Skin epidermis (tissue), 12 donors: Measurements from ENCODE around the gene ZC3H12C.

Experiments used
- H3K27ac ChIP-seq, 21 experiments: fragments of 200-600 bp; sonication (generic) in 11 of 21; one replicate each; pipeline ENCODE4 v1.5.0; 2020; ENCODE audit warnings: mild to moderate bottlenecking in 3 of 21, inconsistent platforms in 2 of 21, moderate library complexity in 2 of 21
- H3K4me3 ChIP-seq, 7 experiments: fragments of 200-600 bp; sonication (generic) in 2 of 7; one replicate each; pipeline ENCODE4 v1.5.0; 2020; ENCODE audit warnings: inconsistent platforms in 2 of 7, mild to moderate bottlenecking in 2 of 7, moderate library complexity in 1 of 7

ZC3H12C gene

GRCh38 chr11:110131386-110132123, 38.4 kb downstream of the ZC3H12C start:
- H3K27ac ChIP-seq, result no peak overlapping the region
- no peak overlapping the region for H3K4me3 ChIP-seq

DNA sequence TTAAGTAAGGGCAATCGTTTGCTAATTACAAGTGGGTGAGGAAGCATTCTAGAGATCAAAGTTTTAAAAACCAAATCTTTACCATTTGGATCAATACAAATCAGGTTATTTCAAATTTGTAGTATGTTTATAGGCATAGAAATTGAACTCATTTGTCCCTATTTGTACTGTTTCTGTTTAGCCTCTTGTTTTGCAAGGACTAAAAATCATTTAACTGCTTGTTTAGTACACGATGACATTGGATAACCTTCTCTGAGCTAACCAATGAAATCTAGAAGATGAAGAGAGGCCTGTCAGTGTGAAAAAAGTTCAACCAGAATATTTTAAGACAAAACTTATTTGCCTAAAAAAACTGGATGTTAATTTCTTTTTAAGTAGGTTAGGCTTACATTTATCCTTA, 40.0 kb downstream of the ZC3H12C start:
- H3K27ac ChIP-seq, result no peak overlapping the region
- H3K4me3 ChIP-seq, result no peak overlapping the region

DNA sequence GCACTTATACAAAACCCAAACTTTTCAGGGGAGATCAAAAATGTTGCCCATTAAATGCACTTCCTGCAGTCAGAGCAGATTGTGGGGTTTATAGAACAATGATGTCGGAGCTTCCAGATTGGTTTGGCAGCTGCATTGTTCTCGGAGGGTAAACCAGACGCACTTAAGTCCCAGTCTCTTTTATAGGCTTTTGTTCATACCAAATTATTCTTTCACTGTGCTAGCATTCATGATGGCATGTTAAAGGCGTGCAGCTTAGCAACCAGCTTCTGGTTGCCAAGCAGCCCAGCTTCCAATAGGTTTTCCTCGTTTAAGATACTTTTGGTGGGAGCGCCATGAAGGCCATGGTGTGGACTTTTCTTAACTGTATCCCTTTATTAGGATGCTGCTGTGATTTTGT, 40.9 kb downstream of the ZC3H12C start:
- H3K4me3 ChIP-seq, result no peak overlapping the region
- no peak overlapping the region for H3K27ac ChIP-seq

- Histone ChIP-seq H3K4me3 (no peak overlapping the region), H3K27ac (no peak overlapping the region)
These were observed 48.6 kb downstream of the ZC3H12C start for GRCh38 chr11:110141812-110142211.

- Histone ChIP-seq H3K4me3 (no peak overlapping the region), H3K27ac (no peak overlapping the region)
These were observed 54.9 kb downstream of the ZC3H12C start for GRCh38 chr11:110147962-110148709.

DNA sequence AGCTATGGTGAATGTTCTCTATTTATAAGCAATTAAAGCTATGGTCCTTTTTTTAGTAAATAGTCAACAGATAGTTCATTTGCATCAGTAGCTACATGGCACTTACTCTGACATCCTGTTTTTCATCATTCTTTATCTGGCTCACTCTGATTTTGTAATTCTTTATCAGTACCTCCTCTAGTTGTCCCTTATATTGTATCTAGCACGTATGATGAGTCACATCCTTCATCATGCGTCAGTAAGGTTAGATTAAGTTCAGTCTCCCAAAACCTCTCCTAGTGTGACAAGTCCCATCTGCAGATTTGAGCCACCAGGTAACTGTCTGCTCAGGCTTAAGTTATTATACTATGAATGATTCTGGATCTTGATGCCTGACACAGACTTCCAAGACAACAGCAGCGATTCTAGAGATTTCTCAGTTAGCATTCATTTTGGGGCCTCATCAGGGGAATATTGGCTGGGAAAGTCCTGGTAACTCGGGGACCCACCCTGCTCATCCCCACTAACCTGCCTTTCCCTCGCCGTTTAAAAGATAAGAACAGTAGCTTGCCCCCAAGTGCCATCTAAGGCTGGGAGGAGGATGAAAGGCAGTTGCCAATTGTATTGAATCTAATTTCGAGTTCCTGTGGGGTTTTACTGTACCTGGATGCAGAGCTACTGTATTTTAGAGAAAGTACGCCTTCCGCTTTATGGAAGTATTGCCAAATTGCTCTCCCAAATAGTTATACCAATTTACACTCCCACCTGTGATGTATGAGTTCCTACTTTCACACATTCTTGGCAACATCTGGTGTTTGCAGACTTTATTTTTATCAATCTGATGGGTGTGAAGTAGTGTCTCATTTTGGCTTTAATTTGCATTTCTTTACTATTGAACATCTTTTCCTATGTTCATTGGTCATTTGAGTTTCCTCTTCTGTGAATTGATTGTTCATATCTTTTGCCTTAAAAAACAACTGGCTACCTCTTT, 55.9 kb downstream of the ZC3H12C start:
- Histone ChIP-seq H3K4me3 (no peak overlapping the region), H3K27ac (no peak overlapping the region)

- H3K27ac ChIP-seq, result no peak overlapping the region
- H3K4me3 ChIP-seq, result no peak overlapping the region
These were observed 59.0 kb downstream of the ZC3H12C start for GRCh38 chr11:110152199-110152598.

- Histone ChIP-seq H3K27ac (no peak overlapping the region), H3K4me3 (no peak overlapping the region)
These were observed 60.3 kb downstream of the ZC3H12C start for GRCh38 chr11:110153474-110153873.

GRCh38 chr11:110156503-110156902, 63.3 kb downstream of the ZC3H12C start:
- H3K27ac ChIP-seq, result no peak overlapping the region
- H3K4me3 ChIP-seq, result no peak overlapping the region

GRCh38 chr11:110158317-110159200, 65.4 kb downstream of the ZC3H12C start:
- Histone ChIP-seq H3K27ac (no peak overlapping the region), H3K4me3 (no peak overlapping the region)

- no peak overlapping the region for H3K27ac ChIP-seq
- H3K4me3 ChIP-seq, result no peak overlapping the region
These were observed 66.3 kb downstream of the ZC3H12C start for GRCh38 chr11:110159476-110159875.

- Histone ChIP-seq H3K4me3 (no peak overlapping the region), H3K27ac (no peak overlapping the region)
These were observed 66.8 kb downstream of the ZC3H12C start for GRCh38 chr11:110160016-110160415.

GRCh38 chr11:110160437-110160836, 67.2 kb downstream of the ZC3H12C start:
- no peak overlapping the region for H3K27ac ChIP-seq
- no peak overlapping the region for H3K4me3 ChIP-seq

DNA sequence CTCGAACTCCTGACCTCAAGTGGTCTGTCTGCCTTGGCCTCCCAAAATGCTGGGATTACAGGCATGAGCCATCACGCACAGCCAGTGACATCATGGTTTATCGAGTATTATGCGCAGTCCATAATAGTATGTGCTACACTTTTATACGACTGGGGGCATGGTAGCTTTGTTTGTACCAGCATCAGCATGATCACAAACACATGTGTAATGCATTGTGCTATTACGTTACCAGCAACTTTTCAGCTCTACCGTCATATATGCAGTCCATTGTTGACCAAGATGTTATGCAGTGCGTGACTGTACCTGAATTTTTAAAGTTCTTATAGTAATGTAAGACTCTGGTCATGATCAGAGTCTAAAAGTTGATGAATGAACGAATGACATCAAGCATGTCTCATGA, 67.9 kb downstream of the ZC3H12C start:
- no peak overlapping the region for H3K4me3 ChIP-seq
- H3K27ac ChIP-seq, result no peak overlapping the region

DNA sequence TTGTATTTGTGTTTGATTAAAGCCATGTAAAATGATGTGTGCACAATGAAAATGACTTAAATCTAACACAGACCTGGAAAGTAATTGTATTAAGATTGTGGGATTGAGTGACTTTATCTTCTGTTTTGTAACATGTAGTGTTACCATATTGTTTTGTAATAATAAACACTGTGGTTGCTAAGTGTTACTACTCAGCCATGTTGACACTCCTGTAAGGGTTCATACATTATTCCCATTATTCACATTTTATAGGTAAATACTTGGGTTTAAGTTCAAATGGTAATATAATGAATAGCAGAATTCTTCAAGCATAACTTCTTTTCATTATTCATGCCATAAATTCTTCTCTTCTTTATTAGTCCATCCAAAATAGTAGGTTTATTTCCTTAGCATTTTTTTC, 69.0 kb downstream of the ZC3H12C start:
- Histone ChIP-seq H3K4me3 (no peak overlapping the region), H3K27ac (no peak overlapping the region)

DNA sequence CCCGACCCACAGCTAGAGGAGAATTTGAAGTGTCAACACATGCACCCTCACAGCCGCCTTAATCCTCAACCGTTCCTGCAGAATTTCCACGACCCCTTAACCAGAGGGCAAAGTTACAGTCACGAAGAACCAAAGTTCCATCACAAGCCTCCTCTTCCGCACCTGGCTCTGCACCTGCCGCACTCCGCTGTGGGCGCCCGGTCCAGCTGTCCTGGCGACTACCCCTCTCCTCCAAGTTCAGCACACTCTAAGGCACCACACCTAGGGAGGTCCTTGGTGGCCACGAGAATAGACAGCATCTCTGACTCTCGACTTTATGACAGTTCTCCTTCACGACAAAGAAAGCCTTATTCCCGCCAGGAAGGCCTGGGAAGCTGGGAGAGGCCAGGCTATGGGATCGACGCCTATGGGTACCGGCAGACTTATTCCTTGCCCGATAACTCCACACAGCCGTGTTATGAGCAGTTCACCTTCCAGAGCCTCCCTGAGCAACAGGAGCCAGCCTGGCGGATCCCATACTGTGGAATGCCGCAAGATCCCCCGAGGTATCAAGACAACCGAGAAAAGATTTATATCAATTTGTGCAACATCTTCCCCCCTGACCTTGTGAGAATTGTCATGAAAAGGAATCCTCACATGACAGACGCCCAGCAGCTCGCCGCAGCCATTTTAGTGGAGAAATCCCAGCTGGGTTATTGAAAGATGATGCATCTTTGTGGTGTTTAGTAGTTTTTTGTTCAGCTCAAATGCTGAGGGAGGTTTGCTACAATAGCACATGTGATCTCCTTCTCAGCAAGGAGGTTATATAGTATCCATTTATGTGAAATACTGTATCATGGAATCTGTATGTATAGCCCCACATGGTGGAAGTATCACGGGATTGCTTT, 72.1 kb downstream of the ZC3H12C start:
- H3K27ac ChIP-seq, result no peak overlapping the region

DNA sequence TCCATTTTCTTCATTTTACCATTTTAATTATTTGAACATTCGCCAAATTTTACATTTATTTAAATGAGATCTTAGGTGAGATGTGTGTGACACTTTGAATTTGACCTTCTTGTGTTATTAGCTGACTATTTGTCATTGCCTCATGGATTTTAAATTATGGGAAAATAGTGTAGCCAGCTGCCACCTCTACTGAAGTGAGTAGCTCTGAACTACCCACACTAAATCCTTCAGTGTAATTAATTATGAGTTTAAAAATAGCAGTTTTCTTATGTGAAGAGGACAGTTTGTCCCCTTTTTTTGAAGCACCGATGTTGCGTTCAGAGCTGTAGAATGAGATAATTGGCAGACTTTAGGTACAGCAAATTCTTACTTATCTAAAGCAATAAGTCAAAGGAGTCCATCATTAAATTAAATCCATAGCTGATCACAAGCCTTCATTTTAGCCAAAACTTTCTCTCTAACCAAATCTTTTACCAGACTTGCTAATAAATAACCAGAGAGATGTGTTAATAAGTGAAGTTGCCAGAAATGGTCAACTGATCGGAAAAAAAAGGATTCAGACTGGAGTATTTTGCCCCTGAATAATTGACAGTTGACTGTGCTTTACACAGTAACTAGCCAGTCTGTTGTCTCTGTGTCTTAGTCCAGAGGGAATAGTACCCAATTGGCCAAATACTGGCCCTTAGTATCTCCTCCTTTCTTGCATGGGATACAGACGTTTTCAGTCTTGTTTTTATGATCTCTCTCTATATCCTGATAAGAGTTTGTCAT, 75.0 kb downstream of the ZC3H12C start:
- no peak overlapping the region for H3K27ac ChIP-seq
- H3K4me3 ChIP-seq, result no peak overlapping the region

More for the DNA sequence above, 72.1 kb downstream of the ZC3H12C start:
- no peak overlapping the region for H3K4me3 ChIP-seq

GRCh38 chr11:110169738-110170137, 76.5 kb downstream of the ZC3H12C start:
- no peak overlapping the region for H3K4me3 ChIP-seq
- H3K27ac ChIP-seq, result no peak overlapping the region
